Effector memory CD4-positive, alpha-beta T cell (primary cell): ENCODE results near the gene CREB1.
"Not testable (repeated sequence)": the region's sequence is repeated elsewhere in the genome, so short reads cannot be mapped to it uniquely, and the experiment has no call there.

Experiments
- DNase-seq, 3 donors: peaks; one replicate each; pipeline ENCODE4 v3.0.0-alpha.2; 2020
- H3K27ac ChIP-seq: 2 replicates; pipeline ENCODE4 v1.7.0; 2013; ENCODE audit warnings: mild to moderate bottlenecking, low read length, moderate library complexity; ENCODE audit not compliant: insufficient read depth, poor library complexity, severe bottlenecking
- H3K27me3 ChIP-seq: replicated peaks from 2 replicates; pipeline ENCODE4 v1.7.0; 2013; ENCODE audit warnings: mild to moderate bottlenecking, low read length; ENCODE audit not compliant: insufficient read depth, control insufficient read depth, poor library complexity, severe bottlenecking
- H3K36me3 ChIP-seq: 2 replicates; pipeline ENCODE4 v1.7.0; 2013; ENCODE audit warnings: mild to moderate bottlenecking, low read length, moderate library complexity; ENCODE audit not compliant: control insufficient read depth, insufficient read depth
- H3K4me1 ChIP-seq: 2 replicates; pipeline ENCODE4 v1.7.0; 2013; ENCODE audit warnings: low read length, mild to moderate bottlenecking; ENCODE audit not compliant: control insufficient read depth, insufficient read depth, poor library complexity, severe bottlenecking
- H3K4me3 ChIP-seq: 2 replicates; pipeline ENCODE4 v1.7.0; 2013; ENCODE audit warnings: low read length, low read depth, mild to moderate bottlenecking; ENCODE audit not compliant: insufficient read depth, poor library complexity, severe bottlenecking
- H3K9me3 ChIP-seq: 2 replicates; pipeline ENCODE4 v1.7.0; 2013; ENCODE audit warnings: mild to moderate bottlenecking, low read length, moderate library complexity; ENCODE audit not compliant: control insufficient read depth

CREB1 gene

GRCh38 chr2:207490441-207490840 lies 39.3 kb upstream of the CREB1 start:
- Histone ChIP-seq H3K4me3 (no peak overlapping the region), H3K4me1 (no peaks in the 10 kb centered on the region), H3K27ac (no peak overlapping the region), H3K36me3 (no peaks in the 10 kb centered on the region), H3K27me3 (no peaks in the 10 kb centered on the region), H3K9me3 (no peaks in the 10 kb centered on the region)
- DNase-seq = no peak

- Histone ChIP-seq H3K4me1 (no peaks in the 10 kb centered on the region), H3K4me3 (no peak overlapping the region), H3K27me3 (no peaks in the 10 kb centered on the region), H3K27ac (no peak overlapping the region), H3K36me3 (no peaks in the 10 kb centered on the region), H3K9me3 (no peaks in the 10 kb centered on the region)
- DNase-seq = no peak
Observed at GRCh38 chr2:207491086-207491485, 38.7 kb upstream of the CREB1 start.

GRCh38 chr2:207491956-207492355 lies 37.8 kb upstream of the CREB1 start:
- Histone ChIP-seq H3K27me3 (no peaks in the 10 kb centered on the region), H3K4me3 (no peak overlapping the region), H3K27ac (no peak overlapping the region), H3K36me3 (no peaks in the 10 kb centered on the region), H3K4me1 (no peaks in the 10 kb centered on the region), H3K9me3 (no peaks in the 10 kb centered on the region)
- no peak for DNase-seq

- no peak for DNase-seq
- H3K9me3 ChIP-seq = no peaks in the 10 kb centered on the region
- no peak overlapping the region for H3K4me3 ChIP-seq
- no peak overlapping the region for H3K27ac ChIP-seq
- no peaks in the 10 kb centered on the region for H3K36me3 ChIP-seq
- no peaks in the 10 kb centered on the region for H3K27me3 ChIP-seq
- no peaks in the 10 kb centered on the region for H3K4me1 ChIP-seq
Observed at GRCh38 chr2:207492461-207492860, 37.3 kb upstream of the CREB1 start.

GRCh38 chr2:207494137-207494536 lies 35.6 kb upstream of the CREB1 start:
- H3K27me3 ChIP-seq = no peaks in the 10 kb centered on the region
- no peak for DNase-seq
- no peak overlapping the region for H3K4me3 ChIP-seq
- H3K27ac ChIP-seq = no peak overlapping the region
- H3K4me1 ChIP-seq = no peaks in the 10 kb centered on the region
- no peaks in the 10 kb centered on the region for H3K9me3 ChIP-seq
- H3K36me3 ChIP-seq = no peaks in the 10 kb centered on the region

GRCh38 chr2:207496936-207497335 lies 32.8 kb upstream of the CREB1 start:
- H3K27me3 ChIP-seq, H3K9me3 ChIP-seq, H3K36me3 ChIP-seq, H3K4me3 ChIP-seq, H3K4me1 ChIP-seq, H3K27ac ChIP-seq, DNase-seq: not testable (repeated sequence)

GRCh38 chr2:207497596-207497995 lies 32.2 kb upstream of the CREB1 start:
- no peak overlapping the region for H3K27ac ChIP-seq
- no peaks in the 10 kb centered on the region for H3K36me3 ChIP-seq
- no peaks in the 10 kb centered on the region for H3K27me3 ChIP-seq
- DNase-seq = no peak
- no peaks in the 10 kb centered on the region for H3K4me1 ChIP-seq
- H3K9me3 ChIP-seq = no peaks in the 10 kb centered on the region
- no peak overlapping the region for H3K4me3 ChIP-seq

GRCh38 chr2:207498427-207498826 lies 31.3 kb upstream of the CREB1 start:
- Histone ChIP-seq H3K27me3 (no peaks in the 10 kb centered on the region), H3K4me1 (no peaks in the 10 kb centered on the region), H3K9me3 (no peaks in the 10 kb centered on the region), H3K27ac (no peak overlapping the region), H3K36me3 (no peaks in the 10 kb centered on the region), H3K4me3 (no peak overlapping the region)
- no peak for DNase-seq

GRCh38 chr2:207499114-207499513 lies 30.6 kb upstream of the CREB1 start:
- no peak overlapping the region for H3K27ac ChIP-seq
- no peaks in the 10 kb centered on the region for H3K36me3 ChIP-seq
- no peaks in the 10 kb centered on the region for H3K27me3 ChIP-seq
- no peaks in the 10 kb centered on the region for H3K9me3 ChIP-seq
- no peak for DNase-seq
- no peak overlapping the region for H3K4me3 ChIP-seq
- no peaks in the 10 kb centered on the region for H3K4me1 ChIP-seq

GRCh38 chr2:207501802-207502576 lies 27.8 kb upstream of the CREB1 start:
- no peak overlapping the region for H3K4me3 ChIP-seq
- H3K9me3 ChIP-seq = no peaks in the 10 kb centered on the region
- H3K27ac ChIP-seq = no peak overlapping the region
- H3K36me3 ChIP-seq = no peaks in the 10 kb centered on the region
- H3K4me1 ChIP-seq = peaks cover 4% of the 10 kb centered on the region
- DNase-seq = no peak
- no peaks in the 10 kb centered on the region for H3K27me3 ChIP-seq
